IMR-90 (cell line): Measurements from ENCODE around the gene MRPL38.

Experiments
- BHLHE40 ChIP-seq: fragments of 150-350 bp; IDR thresholded peaks from 2 replicates; pipeline ENCODE4 v1.6.1; 2016; ENCODE audit warnings: mild to moderate bottlenecking, low read depth, low read length
- CEBPB ChIP-seq: IDR thresholded peaks from 2 replicates; pipeline ENCODE4 v1.6.1; 2012; ENCODE audit warnings: low read depth, low read length, improper control_type of control experiment
- MAZ ChIP-seq: IDR thresholded peaks from 2 replicates; pipeline ENCODE4 v1.6.1; 2012; ENCODE audit warnings: low read depth, mild to moderate bottlenecking, low read length, improper control_type of control experiment, moderate library complexity, borderline replicate concordance
- MXI1 ChIP-seq: IDR thresholded peaks from 2 replicates; pipeline ENCODE4 v1.6.1; 2012; ENCODE audit warnings: low read depth, mild to moderate bottlenecking, low read length, moderate library complexity, borderline replicate concordance
- POLR2A ChIP-seq: IDR thresholded peaks from 2 replicates; pipeline ENCODE4 v1.6.1; 2012; ENCODE audit warnings: mild to moderate bottlenecking, low read depth, low read length
- RAD21 ChIP-seq: IDR thresholded peaks from 2 replicates; pipeline ENCODE4 v1.6.1; 2012; ENCODE audit warnings: low read length, improper control_type of control experiment
- RCOR1 ChIP-seq: IDR thresholded peaks from 2 replicates; pipeline ENCODE4 v1.6.1; 2012; ENCODE audit warnings: mild to moderate bottlenecking, low read length, improper control_type of control experiment; ENCODE audit not compliant: insufficient replicate concordance
- TF ChIP-seq, protein P1 (sequence below): conservative IDR thresholded peaks from 2 replicates; pipeline ENCODE4 v1.5.1; 2012; ENCODE audit warnings: mild to moderate bottlenecking, low read depth, low read length, improper control_type of control experiment

GRCh38 chr17:75950421-75950820 is 45.7 kb upstream of the MRPL38 start:
- TF ChIP-seq, protein P1, sequence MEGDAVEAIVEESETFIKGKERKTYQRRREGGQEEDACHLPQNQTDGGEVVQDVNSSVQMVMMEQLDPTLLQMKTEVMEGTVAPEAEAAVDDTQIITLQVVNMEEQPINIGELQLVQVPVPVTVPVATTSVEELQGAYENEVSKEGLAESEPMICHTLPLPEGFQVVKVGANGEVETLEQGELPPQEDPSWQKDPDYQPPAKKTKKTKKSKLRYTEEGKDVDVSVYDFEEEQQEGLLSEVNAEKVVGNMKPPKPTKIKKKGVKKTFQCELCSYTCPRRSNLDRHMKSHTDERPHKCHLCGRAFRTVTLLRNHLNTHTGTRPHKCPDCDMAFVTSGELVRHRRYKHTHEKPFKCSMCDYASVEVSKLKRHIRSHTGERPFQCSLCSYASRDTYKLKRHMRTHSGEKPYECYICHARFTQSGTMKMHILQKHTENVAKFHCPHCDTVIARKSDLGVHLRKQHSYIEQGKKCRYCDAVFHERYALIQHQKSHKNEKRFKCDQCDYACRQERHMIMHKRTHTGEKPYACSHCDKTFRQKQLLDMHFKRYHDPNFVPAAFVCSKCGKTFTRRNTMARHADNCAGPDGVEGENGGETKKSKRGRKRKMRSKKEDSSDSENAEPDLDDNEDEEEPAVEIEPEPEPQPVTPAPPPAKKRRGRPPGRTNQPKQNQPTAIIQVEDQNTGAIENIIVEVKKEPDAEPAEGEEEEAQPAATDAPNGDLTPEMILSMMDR: no peak
- TF ChIP-seq RAD21: no peak
- no peak for TF ChIP-seq RCOR1
- TF ChIP-seq POLR2A: no peak
- no peak for TF ChIP-seq BHLHE40
- TF ChIP-seq MAZ: no peak
- TF ChIP-seq MXI1: no peak
- TF ChIP-seq CEBPB: no peak
